GM23338 (cell line): ENCODE results near the gene KCNMB1. TPM values are rescaled to one million over a fixed set of nuclear protein-coding genes. Genes with fewer than 3 reads are reported as not detected.

Experiments
- ATAC-seq: fragments of 200-7000 bp; cut with Tn5 transposase; 3 replicates; pipeline ENCODE4 v1.9.1; 2020
- DNase-seq: peaks from one replicate; pipeline ENCODE4 v3.0.0-alpha.2; 2015; ENCODE audit warnings: low spot score
- H2AFZ ChIP-seq: fragments of 200-600 bp; sonication (generic); 2 replicates; pipeline ENCODE4 v1.8.0; 2016; ENCODE audit warnings: antibody characterized with exemption, mild to moderate bottlenecking, moderate library complexity
- H3F3A ChIP-seq: fragments of 200-600 bp; sonication (generic); replicated peaks from 2 replicates; pipeline ENCODE4 v1.8.0; 2017; ENCODE audit warnings: antibody characterized with exemption, mixed run types, low read depth
- H3K27ac ChIP-seq: fragments of 200-600 bp; sonication (generic); 2 replicates; pipeline ENCODE4 v1.6.1; 2016; ENCODE audit warnings: low read depth
- H3K27me3 ChIP-seq: fragments of 200-600 bp; sonication (generic); 2 replicates; pipeline ENCODE4 v1.8.0; 2016; ENCODE audit warnings: mild to moderate bottlenecking, mixed run types, moderate library complexity; ENCODE audit not compliant: insufficient read depth
- H3K36me3 ChIP-seq: fragments of 200-600 bp; sonication (generic); 2 replicates; pipeline ENCODE4 v1.8.0; 2016; ENCODE audit warnings: mild to moderate bottlenecking; ENCODE audit not compliant: insufficient read depth
- H3K4me1 ChIP-seq: fragments of 200-600 bp; sonication (generic); 2 replicates; pipeline ENCODE4 v1.8.0; 2016; ENCODE audit warnings: mild to moderate bottlenecking, moderate library complexity; ENCODE audit not compliant: insufficient read depth
- H3K4me2 ChIP-seq: fragments of 200-600 bp; sonication (generic); 2 replicates; pipeline ENCODE4 v1.7.1; 2017; ENCODE audit warnings: mixed run types
- H3K4me3 ChIP-seq: fragments of 200-600 bp; sonication (generic); 2 replicates; pipeline ENCODE4 v1.6.1; 2016; ENCODE audit warnings: mixed run types
- H3K79me2 ChIP-seq: fragments of 200-600 bp; sonication (generic); replicated peaks from 2 replicates; pipeline ENCODE4 v1.8.0; 2017; ENCODE audit warnings: mild to moderate bottlenecking; ENCODE audit not compliant: insufficient read depth
- H3K9me2 ChIP-seq: fragments of 200-600 bp; sonication (generic); 2 replicates; pipeline ENCODE4 v1.8.0; 2017; ENCODE audit not compliant: insufficient read depth
- H4K20me1 ChIP-seq: fragments of 200-600 bp; sonication (generic); replicated peaks from 2 replicates; pipeline ENCODE4 v1.8.0; 2017; ENCODE audit warnings: mild to moderate bottlenecking; ENCODE audit not compliant: insufficient read depth
- H3K27ac Mint-ChIP-seq: 2 replicates; pipeline ENCODE4 v1.8.0; 2020; ENCODE audit warnings: inconsistent platforms, mild to moderate bottlenecking, moderate library complexity, mixed read lengths
- H3K27me3 Mint-ChIP-seq: 3 replicates; pipeline ENCODE4 v1.8.0; 2022; ENCODE audit warnings: low read depth, mild to moderate bottlenecking, moderate library complexity, mixed read lengths, inconsistent platforms; ENCODE audit not compliant: insufficient read depth, poor library complexity
- H3K36me3 Mint-ChIP-seq: 3 replicates; pipeline ENCODE4 v1.8.0; 2021; ENCODE audit warnings: low read depth, mild to moderate bottlenecking, inconsistent platforms, moderate library complexity, mixed read lengths
- H3K4me1 Mint-ChIP-seq: 3 replicates; pipeline ENCODE4 v1.8.0; 2020; ENCODE audit warnings: mild to moderate bottlenecking, inconsistent platforms, mixed read lengths
- H3K4me3 Mint-ChIP-seq: 3 replicates; pipeline ENCODE4 v1.8.0; 2021; ENCODE audit warnings: moderate library complexity, mild to moderate bottlenecking, inconsistent platforms, mixed read lengths
- H3K9me3 Mint-ChIP-seq: 3 replicates; pipeline ENCODE4 v1.8.0; 2020; ENCODE audit warnings: moderate library complexity, mild to moderate bottlenecking, inconsistent platforms, mixed read lengths
- EZH2 ChIP-seq: fragments of 200-600 bp; sonication (generic); IDR thresholded peaks from one replicate; pipeline ENCODE4 v1.8.0; 2017; ENCODE audit warnings: antibody characterized with exemption, mild to moderate bottlenecking, low read depth; ENCODE audit not compliant: unreplicated experiment
- EZH2phosphoT487 ChIP-seq: fragments of 200-600 bp; sonication (generic); IDR thresholded peaks from one replicate; pipeline ENCODE4 v1.8.1; 2018; ENCODE audit warnings: antibody characterized with exemption; ENCODE audit not compliant: unreplicated experiment
- JUNB ChIP-seq: IDR thresholded peaks from one replicate; pipeline ENCODE4 v1.6.1; 2016; ENCODE audit warnings: antibody characterized with exemption; ENCODE audit not compliant: unreplicated experiment
- NANOG ChIP-seq: IDR thresholded peaks from 2 replicates; pipeline ENCODE4 v1.6.1; 2016; ENCODE audit warnings: antibody characterized with exemption, borderline replicate concordance
- POLR2AphosphoS5 ChIP-seq: IDR thresholded peaks from 2 replicates; pipeline ENCODE4 v1.6.1; 2016; ENCODE audit warnings: antibody characterized with exemption, low read depth
- STAT1 ChIP-seq: IDR thresholded peaks from one replicate; pipeline ENCODE4 v1.6.1; 2016; ENCODE audit warnings: antibody characterized with exemption; ENCODE audit not compliant: unreplicated experiment
- ZNF114 ChIP-seq: fragments of 250-450 bp; sonication (Bioruptor Pico); IDR thresholded peaks from 2 replicates; pipeline ENCODE4 v1.5.0; 2020; ENCODE audit warnings: mild to moderate bottlenecking, moderate library complexity
- ZNF331 ChIP-seq: fragments of 250-450 bp; sonication (Bioruptor Pico); IDR thresholded peaks from 2 replicates; pipeline ENCODE4 v1.5.0; 2020; ENCODE audit warnings: low read depth, mild to moderate bottlenecking, moderate library complexity
- polyA plus RNA-seq: library from polyadenylated mRNA; unstranded; fragments of >200 nt; fragmentation: Nextera tagmentation; extraction: Ambion mirVana; gene quantifications from 2 replicates; pipeline ENCODE4 v1.2.1, GENCODE V29; 2016
- total RNA-seq: library from RNA; depleted of rRNA; stranded (reverse); fragments of >200 nt; shearing (Covaris generic); gene quantifications from 2 replicates; pipeline ENCODE4 v1.2.3, GENCODE V29; 2014
- TF ChIP-seq, protein P1 (sequence below): fragments of 250-450 bp; sonication (Bioruptor Pico); IDR thresholded peaks from 2 replicates; pipeline ENCODE4 v1.5.0; 2020; ENCODE audit warnings: mild to moderate bottlenecking, moderate library complexity
- TF ChIP-seq, protein P2 (sequence below): IDR thresholded peaks from one replicate; pipeline ENCODE4 v1.6.1; 2018; ENCODE audit warnings: antibody characterized with exemption; ENCODE audit not compliant: unreplicated experiment
- TF ChIP-seq, protein P3 (sequence below): IDR thresholded peaks from 2 replicates; pipeline ENCODE4 v1.6.1; 2016; ENCODE audit warnings: antibody characterized with exemption
- TF ChIP-seq, protein P4 (sequence below), 2 experiments: fragments of 200-600 bp in 1 of 2; sonication (generic) in 1 of 2; conservative IDR thresholded peaks; 2 replicates each; pipeline versions ENCODE4 v1.5.1 to v1.6.1; 2016 to 2017; ENCODE audit warnings: antibody characterized with exemption in 2 of 2, low read depth in 2 of 2, mild to moderate bottlenecking in 2 of 2, moderate library complexity in 1 of 2

KCNMB1 gene
- total and polyA plus RNA-seq, 2 experiments from 2014 or later: 0.17 to 0.19 TPM

DNA sequence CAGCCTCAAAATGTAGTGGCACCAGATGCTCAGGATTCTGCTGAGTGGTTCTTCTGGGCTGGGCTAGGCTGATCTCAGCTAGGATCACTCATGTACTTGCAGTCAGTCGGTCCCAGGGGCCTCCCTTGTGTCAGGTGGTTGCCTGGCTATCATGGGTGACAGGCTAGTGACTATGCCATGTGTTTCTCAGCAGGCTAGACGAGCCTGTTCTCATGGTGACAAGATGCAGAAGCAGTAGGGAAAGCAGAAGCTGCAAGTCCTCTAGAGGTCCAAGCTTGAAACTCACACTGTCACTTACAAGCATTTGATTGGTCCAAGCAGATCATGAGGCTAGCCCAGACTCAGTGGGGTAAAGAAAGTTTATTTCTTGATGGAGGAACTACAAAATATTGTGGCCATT lies 15.2 kb upstream of the KCNMB1 start:
- H3F3A ChIP-seq: no peaks in the 10 kb centered on the region
- peaks cover 4% of the 10 kb centered on the region for H3K27me3 Mint-ChIP-seq
- H3K36me3 Mint-ChIP-seq: peaks cover 9% of the 10 kb centered on the region; the same call in 2 of the 3 replicates
- no peak overlapping the region for H3K27ac ChIP-seq
- no peak overlapping the region for H3K4me3 Mint-ChIP-seq
- no peaks in the 10 kb centered on the region for H3K27me3 ChIP-seq
- H3K4me2 ChIP-seq: no peak overlapping the region
- H3K27ac Mint-ChIP-seq: no peak overlapping the region
- H2AFZ ChIP-seq: no peak overlapping the region
- H3K4me3 ChIP-seq: no peak overlapping the region
- no peaks in the 10 kb centered on the region for H3K36me3 ChIP-seq
- peaks cover 10% of the 10 kb centered on the region for H3K9me3 Mint-ChIP-seq
- H3K79me2 ChIP-seq: no peaks in the 10 kb centered on the region
- H3K4me1 ChIP-seq: peaks cover 17% of the 10 kb centered on the region
- no peak for TF ChIP-seq STAT1
- TF ChIP-seq, protein P1, sequence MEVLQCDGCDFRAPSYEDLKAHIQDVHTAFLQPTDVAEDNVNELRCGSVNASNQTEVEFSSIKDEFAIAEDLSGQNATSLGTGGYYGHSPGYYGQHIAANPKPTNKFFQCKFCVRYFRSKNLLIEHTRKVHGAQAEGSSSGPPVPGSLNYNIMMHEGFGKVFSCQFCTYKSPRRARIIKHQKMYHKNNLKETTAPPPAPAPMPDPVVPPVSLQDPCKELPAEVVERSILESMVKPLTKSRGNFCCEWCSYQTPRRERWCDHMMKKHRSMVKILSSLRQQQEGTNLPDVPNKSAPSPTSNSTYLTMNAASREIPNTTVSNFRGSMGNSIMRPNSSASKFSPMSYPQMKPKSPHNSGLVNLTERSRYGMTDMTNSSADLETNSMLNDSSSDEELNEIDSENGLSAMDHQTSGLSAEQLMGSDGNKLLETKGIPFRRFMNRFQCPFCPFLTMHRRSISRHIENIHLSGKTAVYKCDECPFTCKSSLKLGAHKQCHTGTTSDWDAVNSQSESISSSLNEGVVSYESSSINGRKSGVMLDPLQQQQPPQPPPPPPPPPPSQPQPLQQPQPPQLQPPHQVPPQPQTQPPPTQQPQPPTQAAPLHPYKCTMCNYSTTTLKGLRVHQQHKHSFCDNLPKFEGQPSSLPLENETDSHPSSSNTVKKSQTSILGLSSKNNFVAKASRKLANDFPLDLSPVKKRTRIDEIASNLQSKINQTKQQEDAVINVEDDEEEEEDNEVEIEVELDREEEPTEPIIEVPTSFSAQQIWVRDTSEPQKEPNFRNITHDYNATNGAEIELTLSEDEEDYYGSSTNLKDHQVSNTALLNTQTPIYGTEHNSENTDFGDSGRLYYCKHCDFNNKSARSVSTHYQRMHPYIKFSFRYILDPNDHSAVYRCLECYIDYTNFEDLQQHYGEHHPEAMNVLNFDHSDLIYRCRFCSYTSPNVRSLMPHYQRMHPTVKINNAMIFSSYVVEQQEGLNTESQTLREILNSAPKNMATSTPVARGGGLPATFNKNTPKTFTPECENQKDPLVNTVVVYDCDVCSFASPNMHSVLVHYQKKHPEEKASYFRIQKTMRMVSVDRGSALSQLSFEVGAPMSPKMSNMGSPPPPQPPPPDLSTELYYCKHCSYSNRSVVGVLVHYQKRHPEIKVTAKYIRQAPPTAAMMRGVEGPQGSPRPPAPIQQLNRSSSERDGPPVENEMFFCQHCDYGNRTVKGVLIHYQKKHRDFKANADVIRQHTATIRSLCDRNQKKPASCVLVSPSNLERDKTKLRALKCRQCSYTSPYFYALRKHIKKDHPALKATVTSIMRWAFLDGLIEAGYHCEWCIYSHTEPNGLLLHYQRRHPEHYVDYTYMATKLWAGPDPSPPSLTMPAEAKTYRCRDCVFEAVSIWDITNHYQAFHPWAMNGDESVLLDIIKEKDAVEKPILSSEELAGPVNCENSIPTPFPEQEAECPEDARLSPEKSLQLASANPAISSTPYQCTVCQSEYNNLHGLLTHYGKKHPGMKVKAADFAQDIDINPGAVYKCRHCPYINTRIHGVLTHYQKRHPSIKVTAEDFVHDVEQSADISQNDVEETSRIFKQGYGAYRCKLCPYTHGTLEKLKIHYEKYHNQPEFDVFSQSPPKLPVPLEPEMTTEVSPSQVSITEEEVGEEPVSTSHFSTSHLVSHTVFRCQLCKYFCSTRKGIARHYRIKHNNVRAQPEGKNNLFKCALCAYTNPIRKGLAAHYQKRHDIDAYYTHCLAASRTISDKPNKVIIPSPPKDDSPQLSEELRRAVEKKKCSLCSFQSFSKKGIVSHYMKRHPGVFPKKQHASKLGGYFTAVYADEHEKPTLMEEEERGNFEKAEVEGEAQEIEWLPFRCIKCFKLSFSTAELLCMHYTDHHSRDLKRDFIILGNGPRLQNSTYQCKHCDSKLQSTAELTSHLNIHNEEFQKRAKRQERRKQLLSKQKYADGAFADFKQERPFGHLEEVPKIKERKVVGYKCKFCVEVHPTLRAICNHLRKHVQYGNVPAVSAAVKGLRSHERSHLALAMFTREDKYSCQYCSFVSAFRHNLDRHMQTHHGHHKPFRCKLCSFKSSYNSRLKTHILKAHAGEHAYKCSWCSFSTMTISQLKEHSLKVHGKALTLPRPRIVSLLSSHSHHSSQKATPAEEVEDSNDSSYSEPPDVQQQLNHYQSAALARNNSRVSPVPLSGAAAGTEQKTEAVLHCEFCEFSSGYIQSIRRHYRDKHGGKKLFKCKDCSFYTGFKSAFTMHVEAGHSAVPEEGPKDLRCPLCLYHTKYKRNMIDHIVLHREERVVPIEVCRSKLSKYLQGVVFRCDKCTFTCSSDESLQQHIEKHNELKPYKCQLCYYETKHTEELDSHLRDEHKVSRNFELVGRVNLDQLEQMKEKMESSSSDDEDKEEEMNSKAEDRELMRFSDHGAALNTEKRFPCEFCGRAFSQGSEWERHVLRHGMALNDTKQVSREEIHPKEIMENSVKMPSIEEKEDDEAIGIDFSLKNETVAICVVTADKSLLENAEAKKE (CRISPR knock-in tag): no peak
- TF ChIP-seq EZH2: no peak
- TF ChIP-seq, protein P2, sequence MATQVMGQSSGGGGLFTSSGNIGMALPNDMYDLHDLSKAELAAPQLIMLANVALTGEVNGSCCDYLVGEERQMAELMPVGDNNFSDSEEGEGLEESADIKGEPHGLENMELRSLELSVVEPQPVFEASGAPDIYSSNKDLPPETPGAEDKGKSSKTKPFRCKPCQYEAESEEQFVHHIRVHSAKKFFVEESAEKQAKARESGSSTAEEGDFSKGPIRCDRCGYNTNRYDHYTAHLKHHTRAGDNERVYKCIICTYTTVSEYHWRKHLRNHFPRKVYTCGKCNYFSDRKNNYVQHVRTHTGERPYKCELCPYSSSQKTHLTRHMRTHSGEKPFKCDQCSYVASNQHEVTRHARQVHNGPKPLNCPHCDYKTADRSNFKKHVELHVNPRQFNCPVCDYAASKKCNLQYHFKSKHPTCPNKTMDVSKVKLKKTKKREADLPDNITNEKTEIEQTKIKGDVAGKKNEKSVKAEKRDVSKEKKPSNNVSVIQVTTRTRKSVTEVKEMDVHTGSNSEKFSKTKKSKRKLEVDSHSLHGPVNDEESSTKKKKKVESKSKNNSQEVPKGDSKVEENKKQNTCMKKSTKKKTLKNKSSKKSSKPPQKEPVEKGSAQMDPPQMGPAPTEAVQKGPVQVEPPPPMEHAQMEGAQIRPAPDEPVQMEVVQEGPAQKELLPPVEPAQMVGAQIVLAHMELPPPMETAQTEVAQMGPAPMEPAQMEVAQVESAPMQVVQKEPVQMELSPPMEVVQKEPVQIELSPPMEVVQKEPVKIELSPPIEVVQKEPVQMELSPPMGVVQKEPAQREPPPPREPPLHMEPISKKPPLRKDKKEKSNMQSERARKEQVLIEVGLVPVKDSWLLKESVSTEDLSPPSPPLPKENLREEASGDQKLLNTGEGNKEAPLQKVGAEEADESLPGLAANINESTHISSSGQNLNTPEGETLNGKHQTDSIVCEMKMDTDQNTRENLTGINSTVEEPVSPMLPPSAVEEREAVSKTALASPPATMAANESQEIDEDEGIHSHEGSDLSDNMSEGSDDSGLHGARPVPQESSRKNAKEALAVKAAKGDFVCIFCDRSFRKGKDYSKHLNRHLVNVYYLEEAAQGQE: no peak
- TF ChIP-seq POLR2AphosphoS5: no peak
- no peak for TF ChIP-seq ZNF331 (CRISPR knock-in tag)
- TF ChIP-seq ZNF114 (CRISPR knock-in tag): no peak
- no peak for TF ChIP-seq EZH2phosphoT487
- no peak for TF ChIP-seq NANOG
- TF ChIP-seq, protein P3, sequence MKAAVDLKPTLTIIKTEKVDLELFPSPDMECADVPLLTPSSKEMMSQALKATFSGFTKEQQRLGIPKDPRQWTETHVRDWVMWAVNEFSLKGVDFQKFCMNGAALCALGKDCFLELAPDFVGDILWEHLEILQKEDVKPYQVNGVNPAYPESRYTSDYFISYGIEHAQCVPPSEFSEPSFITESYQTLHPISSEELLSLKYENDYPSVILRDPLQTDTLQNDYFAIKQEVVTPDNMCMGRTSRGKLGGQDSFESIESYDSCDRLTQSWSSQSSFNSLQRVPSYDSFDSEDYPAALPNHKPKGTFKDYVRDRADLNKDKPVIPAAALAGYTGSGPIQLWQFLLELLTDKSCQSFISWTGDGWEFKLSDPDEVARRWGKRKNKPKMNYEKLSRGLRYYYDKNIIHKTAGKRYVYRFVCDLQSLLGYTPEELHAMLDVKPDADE: no peak
- no peak for TF ChIP-seq JUNB
- TF ChIP-seq, protein P4, sequence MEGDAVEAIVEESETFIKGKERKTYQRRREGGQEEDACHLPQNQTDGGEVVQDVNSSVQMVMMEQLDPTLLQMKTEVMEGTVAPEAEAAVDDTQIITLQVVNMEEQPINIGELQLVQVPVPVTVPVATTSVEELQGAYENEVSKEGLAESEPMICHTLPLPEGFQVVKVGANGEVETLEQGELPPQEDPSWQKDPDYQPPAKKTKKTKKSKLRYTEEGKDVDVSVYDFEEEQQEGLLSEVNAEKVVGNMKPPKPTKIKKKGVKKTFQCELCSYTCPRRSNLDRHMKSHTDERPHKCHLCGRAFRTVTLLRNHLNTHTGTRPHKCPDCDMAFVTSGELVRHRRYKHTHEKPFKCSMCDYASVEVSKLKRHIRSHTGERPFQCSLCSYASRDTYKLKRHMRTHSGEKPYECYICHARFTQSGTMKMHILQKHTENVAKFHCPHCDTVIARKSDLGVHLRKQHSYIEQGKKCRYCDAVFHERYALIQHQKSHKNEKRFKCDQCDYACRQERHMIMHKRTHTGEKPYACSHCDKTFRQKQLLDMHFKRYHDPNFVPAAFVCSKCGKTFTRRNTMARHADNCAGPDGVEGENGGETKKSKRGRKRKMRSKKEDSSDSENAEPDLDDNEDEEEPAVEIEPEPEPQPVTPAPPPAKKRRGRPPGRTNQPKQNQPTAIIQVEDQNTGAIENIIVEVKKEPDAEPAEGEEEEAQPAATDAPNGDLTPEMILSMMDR (conservative IDR thresholded peaks at IDR 0.05; ENCODE audit: low read depth in 2 of 2): no peak
- no peak for DNase-seq
- H3K9me2 ChIP-seq: peaks cover 7% of the 10 kb centered on the region; the same call in 1 of the 2 replicates
- H3K4me1 Mint-ChIP-seq: peaks cover 34% of the 10 kb centered on the region
- ATAC-seq: no peak
- H4K20me1 ChIP-seq: no peaks in the 10 kb centered on the region
